ENCODE results near the gene SLC17A9. TPM values are rescaled to one million over a fixed set of nuclear protein-coding genes. Genes with fewer than 3 reads are reported as not detected.

Gene SLC17A9
- total and polyA plus RNA-seq, 10 of the 15 experiments (the other 5 are each of a cell fraction or from before 2014, with no cell fraction given): 0.72 to 74.1 (median 29.4) TPM

GRCh38 chr20:63009988-63010769 lies 57.7 kb downstream of the SLC17A9 start (continued):
- no peak for TF ChIP-seq LARP7 (IDR thresholded peaks at IDR 0.05)
- TF ChIP-seq NFXL1 (IDR thresholded peaks at IDR 0.05; ENCODE audit: borderline replicate concordance): no peak
- TF ChIP-seq MEF2A (IDR thresholded peaks at IDR 0.05; ENCODE audit: insufficient read depth, low read depth, low read length): peak; percentile 84
- TF ChIP-seq SMAD1 (IDR thresholded peaks at IDR 0.05; ENCODE audit: low read depth, partially characterized antibody): peak; percentile 85
- TF ChIP-seq YY1 (IDR thresholded peaks at IDR 0.05; ENCODE audit: low read depth, low read length): peak; percentile 94
- peak; percentile 96 for TF ChIP-seq PAX5 (IDR thresholded peaks at IDR 0.05; ENCODE audit: borderline replicate concordance, low read depth, low read length)
- no peak for TF ChIP-seq IRF5 (IDR thresholded peaks at IDR 0.05; ENCODE audit: borderline replicate concordance)
- TF ChIP-seq MTA3 (IDR thresholded peaks at IDR 0.05; ENCODE audit: borderline replicate concordance, low read length): peak; percentile 77; the same call in 1 of the 2 replicates
- TF ChIP-seq RAD51 (IDR thresholded peaks at IDR 0.05): peak; percentile 80
- TF ChIP-seq CHD2 (IDR thresholded peaks at IDR 0.05; ENCODE audit: borderline replicate concordance, low read depth, low read length): peak; percentile 75; the same call in 1 of the 2 replicates
- peak; percentile 100 for TF ChIP-seq BCL3 (IDR thresholded peaks at IDR 0.05; ENCODE audit: borderline replicate concordance, insufficient read depth, low read depth, low read length, poor library complexity, severe bottlenecking)
- peak; percentile 24; the same call in 1 of the 2 replicates for TF ChIP-seq POLR2A (IDR thresholded peaks at IDR 0.05; ENCODE audit: low read depth, low read length)
- TF ChIP-seq CREB1 (IDR thresholded peaks at IDR 0.05; ENCODE audit: low read depth): peak; percentile 87
- peak in 1 of 2 experiments; percentile 90; a peak in 2 of 4 replicates for TF ChIP-seq ETV6 (conservative IDR thresholded peaks at IDR 0.05 in 1 of 2, IDR thresholded peaks at IDR 0.05 in 1 of 2; ENCODE audit: borderline replicate concordance in 1 of 2, low read depth in 1 of 2)
- TF ChIP-seq STAT3 (IDR thresholded peaks at IDR 0.05; ENCODE audit: low read depth, low read length): 0 out of 2 replicates have a peak, but pooled peaks have one; percentile 39
- TF ChIP-seq KLF5 (IDR thresholded peaks at IDR 0.05; ENCODE audit: partially characterized antibody): no peak
- no peak; the same call in 1 of the 2 replicates for TF ChIP-seq ZBTB40 (IDR thresholded peaks at IDR 0.05; ENCODE audit: borderline replicate concordance)
- peak; percentile 51; the same call in 1 of the 2 replicates for TF ChIP-seq ZNF384 (IDR thresholded peaks at IDR 0.05; ENCODE audit: borderline replicate concordance, low read depth, low read length)
- peak; percentile 99 for TF ChIP-seq EED (IDR thresholded peaks at IDR 0.05; ENCODE audit: low read depth)
- TF ChIP-seq RBBP5 (conservative IDR thresholded peaks at IDR 0.05): no peak
- peak; percentile 98 for TF ChIP-seq GATAD2B (conservative IDR thresholded peaks at IDR 0.05; ENCODE audit: low read depth)
- peak; percentile 96 for TF ChIP-seq TBL1XR1 (IDR thresholded peaks at IDR 0.05; ENCODE audit: low read depth, low read length)
- TF ChIP-seq RELA (IDR thresholded peaks at IDR 0.05; ENCODE audit: borderline replicate concordance, partially characterized antibody): no peak
- peak; percentile 93 for TF ChIP-seq TCF3 (IDR thresholded peaks at IDR 0.05; ENCODE audit: borderline replicate concordance, insufficient read depth, low read depth, low read length)
- TF ChIP-seq ZNF274 (IDR thresholded peaks at IDR 0.05; ENCODE audit: insufficient read depth, insufficient read length): no peak
